H9 (cell line): ENCODE results near the gene PDE12. TPM values are rescaled to one million over a fixed set of nuclear protein-coding genes. Genes with fewer than 3 reads are reported as not detected.
A peak's percentile ranks its signal among the peaks of the same experiment; 100 is the strongest.

Experiments
- DNase-seq: peaks from one replicate; pipeline ENCODE4 v3.0.0-alpha.2; 2017
- H2AFZ ChIP-seq: one replicate; pipeline ENCODE4 v1.6.1; 2013; ENCODE audit warnings: mild to moderate bottlenecking, low read length, control low read depth, moderate library complexity
- H2AK5ac ChIP-seq: 2 replicates; pipeline ENCODE4 v1.6.1; 2013; ENCODE audit warnings: low read length, control low read depth, mixed read lengths; ENCODE audit not compliant: insufficient read length
- H2BK120ac ChIP-seq: one replicate; pipeline ENCODE4 v1.6.1; 2013; ENCODE audit warnings: low read depth, mild to moderate bottlenecking, low read length, control low read depth, inconsistent platforms; ENCODE audit not compliant: poor library complexity, severe bottlenecking
- H2BK12ac ChIP-seq: 2 replicates; pipeline ENCODE4 v1.6.1; 2013; ENCODE audit warnings: low read length, control low read depth, mixed read lengths, low read depth; ENCODE audit not compliant: insufficient read length
- H2BK15ac ChIP-seq: 2 replicates; pipeline ENCODE4 v1.6.1; 2013; ENCODE audit warnings: low read depth, low read length, control low read depth
- H2BK20ac ChIP-seq: one replicate; pipeline ENCODE4 v1.6.1; 2013; ENCODE audit warnings: low read depth, mild to moderate bottlenecking, low read length, control low read depth, inconsistent platforms; ENCODE audit not compliant: poor library complexity, severe bottlenecking
- H2BK5ac ChIP-seq: 2 replicates; pipeline ENCODE4 v1.6.1; 2013; ENCODE audit warnings: low read length, control low read depth, mixed read lengths; ENCODE audit not compliant: insufficient read length
- H3K14ac ChIP-seq: 2 replicates; pipeline ENCODE4 v1.6.1; 2013; ENCODE audit warnings: low read length, control low read depth; ENCODE audit not compliant: insufficient read depth
- H3K18ac ChIP-seq: 2 replicates; pipeline ENCODE4 v1.6.1; 2013; ENCODE audit warnings: low read depth, mild to moderate bottlenecking, mixed read lengths, low read length, control low read depth; ENCODE audit not compliant: insufficient read length
- H3K23ac ChIP-seq: 2 replicates; pipeline ENCODE4 v1.6.1; 2013; ENCODE audit warnings: low read length, control low read depth, mixed read lengths, low read depth; ENCODE audit not compliant: insufficient read length
- H3K23me2 ChIP-seq: 2 replicates; pipeline ENCODE4 v1.6.1; 2013; ENCODE audit warnings: low read depth, mild to moderate bottlenecking, mixed read lengths, low read length, control low read depth; ENCODE audit not compliant: insufficient read length, poor library complexity, severe bottlenecking
- H3K27ac ChIP-seq: 2 replicates; pipeline ENCODE4 v1.5.1; 2013; ENCODE audit warnings: low read length, control low read depth, mixed read lengths, low read depth; ENCODE audit not compliant: insufficient read length
- H3K27me3 ChIP-seq: 2 replicates; pipeline ENCODE4 v1.6.1; 2013; ENCODE audit warnings: low read length, control low read depth, inconsistent platforms; ENCODE audit not compliant: insufficient read depth
- H3K4ac ChIP-seq: 2 replicates; pipeline ENCODE4 v1.6.1; 2013; ENCODE audit warnings: low read depth, mild to moderate bottlenecking, control low read depth, inconsistent platforms, low read length, moderate library complexity
- H3K4me1 ChIP-seq: 2 replicates; pipeline ENCODE4 v1.6.1; 2013; ENCODE audit warnings: low read length, control low read depth, inconsistent platforms; ENCODE audit not compliant: insufficient read depth
- H3K4me2 ChIP-seq: 2 replicates; pipeline ENCODE4 v1.6.1; 2013; ENCODE audit warnings: low read length, control low read depth, mixed read lengths; ENCODE audit not compliant: insufficient read length, insufficient read depth
- H3K56ac ChIP-seq: 2 replicates; pipeline ENCODE4 v1.6.1; 2013; ENCODE audit warnings: low read depth, mild to moderate bottlenecking, mixed read lengths, low read length, control low read depth; ENCODE audit not compliant: insufficient read length
- H3K79me1 ChIP-seq: 2 replicates; pipeline ENCODE4 v1.6.1; 2013; ENCODE audit warnings: low read depth, mild to moderate bottlenecking, moderate library complexity, low read length, control low read depth, inconsistent platforms; ENCODE audit not compliant: insufficient read depth, poor library complexity, severe bottlenecking
- H3K79me2 ChIP-seq: 2 replicates; pipeline ENCODE4 v1.6.1; 2013; ENCODE audit warnings: low read length, control low read depth, inconsistent platforms; ENCODE audit not compliant: insufficient read depth
- H3K9ac ChIP-seq: 2 replicates; pipeline ENCODE4 v1.6.1; 2013; ENCODE audit warnings: low read length, control low read depth, mixed read lengths; ENCODE audit not compliant: insufficient read length; ENCODE audit errors: extremely low read depth
- H3K9me3 ChIP-seq: one replicate; pipeline ENCODE4 v1.6.1; 2013; ENCODE audit warnings: low read depth, low read length, inconsistent platforms; ENCODE audit not compliant: control insufficient read depth
- H3T11ph ChIP-seq: one replicate; pipeline ENCODE4 v1.6.1; 2013; ENCODE audit warnings: mild to moderate bottlenecking, low read length, control low read depth, inconsistent platforms
- H4K20me1 ChIP-seq: one replicate; pipeline ENCODE4 v1.6.1; 2013; ENCODE audit not compliant: control insufficient read depth, insufficient read length, insufficient read depth
- H4K5ac ChIP-seq: 2 replicates; pipeline ENCODE4 v1.6.1; 2013; ENCODE audit warnings: low read depth, mild to moderate bottlenecking, mixed read lengths, low read length, control low read depth; ENCODE audit not compliant: insufficient read length
- H4K8ac ChIP-seq: replicated peaks from 2 replicates; pipeline ENCODE4 v1.6.1; 2013; ENCODE audit warnings: low read length, control low read depth, mixed read lengths, low read depth; ENCODE audit not compliant: insufficient read length
- H4K91ac ChIP-seq: 2 replicates; pipeline ENCODE4 v1.6.1; 2013; ENCODE audit warnings: low read depth, mild to moderate bottlenecking, moderate library complexity, mixed read lengths, low read length, control low read depth; ENCODE audit not compliant: insufficient read length
- H3K27ac Mint-ChIP-seq, 3 experiments: 2 replicates in 2 of 3; 3 replicates in 1 of 3; pipeline ENCODE4 v1.8.0; 2020 to 2021; ENCODE audit warnings: mixed read lengths in 3 of 3, mild to moderate bottlenecking in 1 of 3, moderate library complexity in 1 of 3
- H3K27me3 Mint-ChIP-seq: 2 replicates; pipeline ENCODE4 v1.8.0; 2021; ENCODE audit warnings: low read depth, mild to moderate bottlenecking, moderate library complexity, mixed read lengths
- H3K36me3 Mint-ChIP-seq, 3 experiments: 2 replicates in 2 of 3; 3 replicates in 1 of 3; pipeline ENCODE4 v1.8.0; 2020 to 2021; ENCODE audit warnings: low read depth in 3 of 3, mixed read lengths in 3 of 3; ENCODE audit not compliant: insufficient read depth in 1 of 3
- H3K4me1 Mint-ChIP-seq, 2 experiments: 2 replicates each; pipeline ENCODE4 v1.8.0; 2020; ENCODE audit warnings: mixed read lengths in 2 of 2
- H3K4me3 Mint-ChIP-seq, 2 experiments: 2 replicates in 1 of 2; 3 replicates in 1 of 2; pipeline ENCODE4 v1.8.0; 2020 to 2021; ENCODE audit warnings: mild to moderate bottlenecking in 2 of 2, mixed read lengths in 2 of 2, moderate library complexity in 1 of 2
- H3K9me3 Mint-ChIP-seq, 2 experiments: 2 replicates in 1 of 2; 3 replicates in 1 of 2; pipeline ENCODE4 v1.8.0; 2020; ENCODE audit warnings: mild to moderate bottlenecking in 2 of 2, mixed read lengths in 2 of 2, moderate library complexity in 1 of 2
- CTCF ChIP-seq: fragments of 200-600 bp; sonication (generic); conservative IDR thresholded peaks from 3 replicates; pipeline ENCODE4 v1.8.0; 2021; ENCODE audit warnings: antibody characterized with exemption, mild to moderate bottlenecking
- WGBS: extraction: QIAGEN DNeasy Blood & Tissue Kit; methylation state at CpG from one replicate; pipeline ENCODE4 v1.1.7; 2013; ENCODE audit warnings: missing lambda C conversion rate, low lambda C conversion rate, mixed read lengths; ENCODE audit not compliant: insufficient read length; ENCODE audit errors: extremely low coverage; 5-methylcytosine and 5-hydroxymethylcytosine counted together
- total RNA-seq: library from RNA; stranded (reverse); gene quantifications from 2 replicates; pipeline ENCODE4 v1.2.1, GENCODE V29; 2021

Gene PDE12
- total RNA-seq, 1 experiment from 2014 or later, result 18.9 TPM

GRCh38 chr3:57555306-57555705 lies 768 bp upstream of the PDE12 start:
- no peak overlapping the region for H2BK12ac ChIP-seq
- no peak overlapping the region for H2AFZ ChIP-seq
- no peak overlapping the region for H3K27ac ChIP-seq
- no peak overlapping the region for H3K23ac ChIP-seq
- TF ChIP-seq CTCF, result no peak
- peak overlapping the region; percentile 88 to 89 for H3K4me3 Mint-ChIP-seq
- peaks cover 9% of the 10 kb centered on the region; the same call in 1 of the 2 replicates for H3K27me3 Mint-ChIP-seq
- peak overlapping the region; percentile 24 for H3K9ac ChIP-seq
- H3K4me1 Mint-ChIP-seq, result peaks cover 14 to 20% of the 10 kb centered on the region in 2 experiments
- H2BK5ac ChIP-seq, result no peak overlapping the region
- no peaks in the 10 kb centered on the region for H3K9me3 Mint-ChIP-seq
- no peaks in the 10 kb centered on the region for H3K4me1 ChIP-seq
- H2BK20ac ChIP-seq, result no peak overlapping the region
- no peak overlapping the region for H3K56ac ChIP-seq
- no peak for DNase-seq
- H3K9me3 ChIP-seq, result no peaks in the 10 kb centered on the region
- WGBS, result no CpG with 5 or more reads among the region's 8 CpGs
- H4K8ac ChIP-seq, result no peak overlapping the region
- peak overlapping the region; percentile 75 for H3K4me2 ChIP-seq
- no peaks in the 10 kb centered on the region for H3K27me3 ChIP-seq
- no peak overlapping the region for H4K5ac ChIP-seq
- H2BK120ac ChIP-seq, result no peak overlapping the region
- no peaks in the 10 kb centered on the region for H3K79me1 ChIP-seq
- peaks cover 0 to 11% (median 8%) of the 10 kb centered on the region in 3 experiments; a peak in 6 of 7 replicates for H3K36me3 Mint-ChIP-seq
- peak overlapping the region; percentile 70; the same call in 1 of the 2 replicates for H3K14ac ChIP-seq
- no peak overlapping the region for H2AK5ac ChIP-seq
- H4K91ac ChIP-seq, result no peak overlapping the region
- no peak overlapping the region for H2BK15ac ChIP-seq
- H3T11ph ChIP-seq, result no peak overlapping the region
- peaks cover 10% of the 10 kb centered on the region for H3K23me2 ChIP-seq
- H3K4ac ChIP-seq, result no peak overlapping the region
- H3K79me2 ChIP-seq, result no peaks in the 10 kb centered on the region
- no peak overlapping the region for H3K27ac Mint-ChIP-seq
- no peaks in the 10 kb centered on the region for H4K20me1 ChIP-seq
- H3K18ac ChIP-seq, result no peak overlapping the region
